ENCODE data around the gene CTRL. TPM values are rescaled to one million over a fixed set of nuclear protein-coding genes. Genes with fewer than 3 reads are reported as not detected.

Gene CTRL
- total RNA-seq, 2 donors from 2014 or later: 0.85 TPM; not detected in 1

DNA sequence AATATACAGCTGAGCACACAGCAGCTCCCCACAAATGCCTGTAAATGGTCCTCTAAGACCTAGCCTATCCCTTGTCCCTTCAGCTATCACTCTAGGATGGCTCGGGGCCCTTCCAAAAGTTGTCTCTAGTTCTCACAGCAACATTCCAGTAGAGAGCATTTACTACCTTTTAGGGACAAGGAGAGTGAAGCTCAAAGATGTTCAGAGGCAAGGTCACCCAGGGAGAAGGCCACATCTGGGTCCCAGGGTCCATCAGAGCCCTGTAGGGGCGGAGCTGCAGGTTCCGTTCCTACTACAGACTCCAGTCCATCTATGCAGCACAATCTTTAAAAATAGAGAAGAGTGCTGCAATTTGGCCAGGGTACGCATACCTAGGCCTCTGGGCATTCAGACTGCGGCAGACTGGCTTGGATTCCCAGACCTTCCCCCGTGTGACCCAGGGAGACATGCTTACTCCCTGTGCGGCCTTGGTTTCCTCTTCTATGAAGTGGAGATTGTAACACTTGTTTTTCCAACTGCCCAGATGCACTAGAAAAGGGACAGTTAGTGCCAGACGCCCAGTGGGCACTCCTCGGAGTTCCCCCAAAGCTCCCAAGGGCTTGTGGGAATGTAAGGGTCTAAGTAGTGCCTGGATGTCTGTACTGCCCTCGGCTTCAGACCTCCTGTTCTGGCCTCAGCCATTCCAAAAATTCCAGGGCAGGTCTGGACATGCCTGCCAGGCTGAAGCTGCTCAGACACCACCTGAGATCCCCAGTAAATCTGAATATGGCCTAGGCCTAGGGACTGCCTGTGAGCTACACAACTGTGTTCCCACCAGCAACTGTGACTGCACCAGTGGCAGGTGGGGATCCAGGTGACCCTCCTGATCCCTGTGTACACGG, 34.2 kb upstream of the CTRL start:
- H3K4me1 ChIP-seq (replicated peaks): peaks cover 14% of the 10 kb centered on the region
- intact Hi-C loops (cut with DNase I): no loop called here
- H3K9me3 ChIP-seq: no peaks in the 10 kb centered on the region
- peaks cover 0 to 10% of the 10 kb centered on the region in 2 donors for H3K36me3 ChIP-seq
- H3K4me3 ChIP-seq: peak overlapping the region in 1 of 2 donors; percentile 78
- no peak for TF ChIP-seq POLR2AphosphoS5 (IDR thresholded peaks at IDR 0.05)
- TF ChIP-seq POLR2A (IDR thresholded peaks at IDR 0.05): no peak
- TF ChIP-seq, protein P1, sequence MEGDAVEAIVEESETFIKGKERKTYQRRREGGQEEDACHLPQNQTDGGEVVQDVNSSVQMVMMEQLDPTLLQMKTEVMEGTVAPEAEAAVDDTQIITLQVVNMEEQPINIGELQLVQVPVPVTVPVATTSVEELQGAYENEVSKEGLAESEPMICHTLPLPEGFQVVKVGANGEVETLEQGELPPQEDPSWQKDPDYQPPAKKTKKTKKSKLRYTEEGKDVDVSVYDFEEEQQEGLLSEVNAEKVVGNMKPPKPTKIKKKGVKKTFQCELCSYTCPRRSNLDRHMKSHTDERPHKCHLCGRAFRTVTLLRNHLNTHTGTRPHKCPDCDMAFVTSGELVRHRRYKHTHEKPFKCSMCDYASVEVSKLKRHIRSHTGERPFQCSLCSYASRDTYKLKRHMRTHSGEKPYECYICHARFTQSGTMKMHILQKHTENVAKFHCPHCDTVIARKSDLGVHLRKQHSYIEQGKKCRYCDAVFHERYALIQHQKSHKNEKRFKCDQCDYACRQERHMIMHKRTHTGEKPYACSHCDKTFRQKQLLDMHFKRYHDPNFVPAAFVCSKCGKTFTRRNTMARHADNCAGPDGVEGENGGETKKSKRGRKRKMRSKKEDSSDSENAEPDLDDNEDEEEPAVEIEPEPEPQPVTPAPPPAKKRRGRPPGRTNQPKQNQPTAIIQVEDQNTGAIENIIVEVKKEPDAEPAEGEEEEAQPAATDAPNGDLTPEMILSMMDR (IDR thresholded peaks at IDR 0.05): no peak
- no peaks in the 10 kb centered on the region for H3K27me3 ChIP-seq (replicated peaks; ENCODE audit: insufficient read depth)
- WGBS: 47% methylated on average over 11 of the region's 11 CpGs
- H3K27ac ChIP-seq: peak overlapping the region; percentile 50 to 88
- no peak for DNase-seq (ENCODE audit: low spot score)

DNA sequence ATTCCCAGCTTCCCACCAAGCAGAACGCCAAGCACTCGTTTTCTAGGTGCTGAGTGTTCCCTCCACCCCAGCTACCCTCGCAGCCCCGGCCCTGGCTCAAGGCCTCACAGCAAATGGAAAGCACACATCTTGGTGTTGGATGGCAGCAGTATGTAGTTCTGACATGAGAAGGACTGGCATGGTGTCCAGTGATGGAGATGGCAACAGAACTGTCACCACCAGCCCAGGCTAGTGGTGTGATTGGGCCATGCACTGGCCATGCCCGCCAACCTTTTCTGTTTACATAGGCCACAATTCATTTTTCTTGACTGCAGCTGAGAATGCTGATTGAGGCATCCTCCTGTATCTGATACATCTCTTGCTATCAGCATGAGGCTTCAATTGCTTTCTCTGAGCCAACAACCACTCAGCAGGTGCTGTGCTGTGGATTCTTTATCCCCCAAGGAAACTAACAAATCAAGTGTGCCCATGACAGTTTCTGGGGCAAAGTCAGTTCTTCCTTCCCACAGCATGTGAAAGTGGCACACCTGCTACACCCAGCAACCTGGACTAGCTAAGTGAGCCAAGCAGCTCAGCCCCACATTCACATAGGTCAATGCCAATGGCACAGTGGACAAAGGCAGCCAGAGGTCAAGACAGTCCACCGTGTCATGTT, 32.9 kb upstream of the CTRL start:
- TF ChIP-seq POLR2A (IDR thresholded peaks at IDR 0.05): no peak
- TF ChIP-seq, protein P1 (IDR thresholded peaks at IDR 0.05): no peak
- TF ChIP-seq POLR2AphosphoS5 (IDR thresholded peaks at IDR 0.05): no peak
- H3K27me3 ChIP-seq (replicated peaks; ENCODE audit: insufficient read depth): no peaks in the 10 kb centered on the region
- H3K4me3 ChIP-seq: no peak overlapping the region
- peaks cover 14% of the 10 kb centered on the region for H3K4me1 ChIP-seq (replicated peaks)
- no peaks in the 10 kb centered on the region for H3K9me3 ChIP-seq
- WGBS: 80% methylated on average over 6 of the region's 6 CpGs
- intact Hi-C loops (cut with DNase I): no loop called here
- no peak overlapping the region for H3K27ac ChIP-seq
- H3K36me3 ChIP-seq: peaks cover 0 to 10% of the 10 kb centered on the region in 2 donors
- no peak for DNase-seq (ENCODE audit: low spot score)

DNA sequence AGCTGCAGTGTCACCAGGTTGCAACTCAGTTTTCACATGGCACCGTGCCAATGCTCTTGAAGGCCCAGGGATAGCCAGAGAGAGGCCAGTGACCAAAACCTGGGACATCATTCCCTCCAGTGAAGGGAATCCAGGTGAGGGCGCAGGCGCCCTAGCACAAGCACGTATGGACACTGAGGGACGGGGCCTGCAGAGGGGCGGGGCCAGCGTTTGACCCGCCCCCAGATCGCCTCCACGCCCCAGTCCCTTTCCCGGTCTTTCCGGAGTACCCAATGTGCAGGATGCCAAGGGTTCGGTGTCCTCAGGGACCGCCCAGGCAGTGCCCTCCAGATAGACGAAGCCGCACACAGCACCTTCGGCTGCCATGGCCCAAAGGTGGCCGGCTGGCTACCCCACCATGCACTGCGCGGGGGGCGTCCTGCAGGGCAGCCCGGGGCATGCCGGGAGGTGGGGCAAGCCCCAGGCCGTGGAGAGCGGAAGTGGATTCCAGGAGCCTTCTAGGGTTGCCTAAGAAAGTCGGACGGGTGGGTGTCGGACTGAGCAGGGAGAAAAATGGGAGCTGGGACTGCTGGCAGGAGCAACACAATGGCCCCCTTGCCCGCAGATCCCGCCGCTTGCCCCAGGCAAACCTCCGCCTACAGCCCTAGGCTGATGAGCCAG, 32.1 kb upstream of the CTRL start:
- no peaks in the 10 kb centered on the region for H3K9me3 ChIP-seq
- intact Hi-C loops (cut with DNase I): no loop called here
- H3K4me1 ChIP-seq (replicated peaks): peaks cover 14% of the 10 kb centered on the region
- no peaks in the 10 kb centered on the region for H3K27me3 ChIP-seq (replicated peaks; ENCODE audit: insufficient read depth)
- no peak overlapping the region for H3K27ac ChIP-seq
- DNase-seq (ENCODE audit: low spot score): no peak
- H3K4me3 ChIP-seq: no peak overlapping the region
- TF ChIP-seq POLR2AphosphoS5 (IDR thresholded peaks at IDR 0.05): no peak
- TF ChIP-seq, protein P1 (IDR thresholded peaks at IDR 0.05): no peak
- TF ChIP-seq POLR2A (IDR thresholded peaks at IDR 0.05): no peak
- WGBS: 71% methylated on average over 32 of the region's 32 CpGs
- H3K36me3 ChIP-seq: peaks cover 0 to 10% of the 10 kb centered on the region in 2 donors

DNA sequence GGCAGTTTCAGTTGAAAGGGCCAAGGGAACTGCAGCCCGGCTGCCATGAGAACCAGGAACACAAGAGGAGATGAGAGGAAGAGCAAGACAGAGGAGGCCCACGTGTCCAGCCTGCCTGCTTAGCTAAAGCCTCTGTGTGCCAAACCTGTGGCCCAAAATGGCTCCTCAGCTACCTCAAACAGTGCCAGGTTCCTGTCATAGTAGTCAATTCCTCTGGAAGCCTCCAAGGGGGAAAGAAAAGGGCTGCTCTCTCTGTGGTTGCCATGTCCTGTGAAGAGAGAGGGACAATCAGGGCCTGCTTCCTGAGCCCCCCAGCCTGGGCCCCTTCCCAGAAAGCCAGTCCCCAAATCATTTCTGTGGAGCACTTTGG, 31.6 kb upstream of the CTRL start:
- WGBS: 59% methylated on average over 2 of the region's 2 CpGs
- intact Hi-C loops (cut with DNase I): no loop called here
- no peak for DNase-seq (ENCODE audit: low spot score)
- Histone ChIP-seq H3K9me3 (no peaks in the 10 kb centered on the region), H3K27ac (no peak overlapping the region), H3K4me1 (replicated peaks) (peaks cover 14% of the 10 kb centered on the region), H3K4me3 (no peak overlapping the region), H3K36me3 (peaks cover 0 to 10% of the 10 kb centered on the region in 2 donors), H3K27me3 (replicated peaks; ENCODE audit: insufficient read depth) (no peaks in the 10 kb centered on the region)
- TF ChIP-seq POLR2A (IDR thresholded peaks at IDR 0.05): no peak
- TF ChIP-seq, protein P1 (IDR thresholded peaks at IDR 0.05): no peak
- no peak for TF ChIP-seq POLR2AphosphoS5 (IDR thresholded peaks at IDR 0.05)

All from prostate gland (tissue), 2 donors.